DMS153 treated with DMSO at 0.1 percent for 48 hours (cell line): Measurements from ENCODE around the gene LRPAP1.

ENCODE experiments used
- DNase-seq: peaks from one replicate; lab custom pipeline; 2025; ENCODE audit not compliant: unreplicated experiment; lab: John Stamatoyannopoulos, UW

The LRPAP1 gene

GRCh38 chr4:3501825-3502425, 30.3 kb downstream of the LRPAP1 start:
- no peak for DNase-seq

GRCh38 chr4:3501126-3501824, 30.9 kb downstream of the LRPAP1 start:
- no peak for DNase-seq

GRCh38 chr4:3500634-3501101, 31.6 kb downstream of the LRPAP1 start:
- DNase-seq = no peak

- no peak for DNase-seq
These were observed 32.1 kb downstream of the LRPAP1 start for GRCh38 chr4:3500111-3500510.

GRCh38 chr4:3499710-3500109, 32.5 kb downstream of the LRPAP1 start:
- DNase-seq = no peak

- no peak for DNase-seq
These were observed 33.2 kb downstream of the LRPAP1 start for GRCh38 chr4:3498901-3499510.

- DNase-seq = no peak
These were observed 33.8 kb downstream of the LRPAP1 start for GRCh38 chr4:3498407-3498806.

GRCh38 chr4:3497523-3498389, 34.5 kb downstream of the LRPAP1 start:
- no peak for DNase-seq

- no peak for DNase-seq
These were observed 35.1 kb downstream of the LRPAP1 start for GRCh38 chr4:3497095-3497494.

GRCh38 chr4:3496021-3496420, 36.2 kb downstream of the LRPAP1 start:
- no peak for DNase-seq

GRCh38 chr4:3495204-3495975, 36.8 kb downstream of the LRPAP1 start:
- DNase-seq = no peak

GRCh38 chr4:3494462-3494871, 37.8 kb downstream of the LRPAP1 start:
- DNase-seq = no peak

GRCh38 chr4:3493720-3494461, 38.3 kb downstream of the LRPAP1 start:
- DNase-seq = no peak

- DNase-seq = no peak
These were observed 39.2 kb downstream of the LRPAP1 start for GRCh38 chr4:3492741-3493719.

GRCh38 chr4:3491681-3492405, 40.4 kb downstream of the LRPAP1 start:
- no peak for DNase-seq

GRCh38 chr4:3489451-3489962, 42.7 kb downstream of the LRPAP1 start:
- no peak for DNase-seq

GRCh38 chr4:3488820-3489219, 43.4 kb downstream of the LRPAP1 start:
- no peak for DNase-seq

- no peak for DNase-seq
These were observed 44.4 kb downstream of the LRPAP1 start for GRCh38 chr4:3487861-3488260.
